Activated B cell treated with CpG ODN at 0.5 μM for 24 hours (primary cell): ENCODE results near the gene OCIAD2. TPM values are rescaled to one million over a fixed set of nuclear protein-coding genes. Genes with fewer than 3 reads are reported as not detected.

Source experiments
- ATAC-seq: fragments of 200-7000 bp; cut with Tn5 transposase; one replicate; pipeline ENCODE4 v1.10.0; 2021; ENCODE audit warnings: low read depth, mild to moderate bottlenecking, moderate library complexity
- CTCF ChIA-PET: fragments of 350-600 bp; sonication (Branson Sonifier 250); formaldehyde crosslinking; loops from one replicate; lab custom pipeline; 2021; ENCODE audit warnings: antibody characterized with exemption; lab: Charles Lee
- POLR2A ChIA-PET: fragments of 350-600 bp; sonication (Branson Sonifier 250); formaldehyde crosslinking; loops from one replicate; lab custom pipeline; 2021; ENCODE audit warnings: antibody characterized with exemption; lab: Charles Lee
- DNase-seq: peaks from one replicate; pipeline ENCODE4 v3.0.0; 2022
- H3K27ac Mint-ChIP-seq: one replicate; pipeline ENCODE4 v1.8.0; 2020; ENCODE audit warnings: mixed read lengths
- H3K27me3 Mint-ChIP-seq: one replicate; pipeline ENCODE4 v1.8.0; 2021; ENCODE audit warnings: mixed read lengths
- H3K36me3 Mint-ChIP-seq: one replicate; pipeline ENCODE4 v1.8.0; 2021; ENCODE audit warnings: low read depth, mixed read lengths
- H3K4me1 Mint-ChIP-seq: one replicate; pipeline ENCODE4 v1.8.0; 2021; ENCODE audit warnings: mixed read lengths
- H3K4me3 Mint-ChIP-seq: one replicate; pipeline ENCODE4 v1.8.0; 2020; ENCODE audit warnings: mild to moderate bottlenecking, mixed read lengths
- H3K9me3 Mint-ChIP-seq: one replicate; pipeline ENCODE4 v1.8.0; 2020; ENCODE audit warnings: mixed read lengths
- intact Hi-C: fragments of 100-400 bp; cut with micrococcal nuclease; formaldehyde crosslinking; loops from one replicate; pipeline ENCODE4 v1.15.1; 2024
- total RNA-seq: library from RNA; stranded (reverse); gene quantifications from 2 replicates; pipeline ENCODE4 v1.2.3, GENCODE V29; 2022
- TF ChIP-seq, protein P1 (sequence below): fragments of 200-600 bp; IDR thresholded peaks from one replicate; pipeline ENCODE4 v1.8.0; 2022; ENCODE audit warnings: antibody characterized with exemption, mild to moderate bottlenecking

OCIAD2 gene, protein sequence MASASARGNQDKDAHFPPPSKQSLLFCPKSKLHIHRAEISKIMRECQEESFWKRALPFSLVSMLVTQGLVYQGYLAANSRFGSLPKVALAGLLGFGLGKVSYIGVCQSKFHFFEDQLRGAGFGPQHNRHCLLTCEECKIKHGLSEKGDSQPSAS
- total RNA-seq, result 37.0 and 38.3 TPM in 2 replicates

DNA sequence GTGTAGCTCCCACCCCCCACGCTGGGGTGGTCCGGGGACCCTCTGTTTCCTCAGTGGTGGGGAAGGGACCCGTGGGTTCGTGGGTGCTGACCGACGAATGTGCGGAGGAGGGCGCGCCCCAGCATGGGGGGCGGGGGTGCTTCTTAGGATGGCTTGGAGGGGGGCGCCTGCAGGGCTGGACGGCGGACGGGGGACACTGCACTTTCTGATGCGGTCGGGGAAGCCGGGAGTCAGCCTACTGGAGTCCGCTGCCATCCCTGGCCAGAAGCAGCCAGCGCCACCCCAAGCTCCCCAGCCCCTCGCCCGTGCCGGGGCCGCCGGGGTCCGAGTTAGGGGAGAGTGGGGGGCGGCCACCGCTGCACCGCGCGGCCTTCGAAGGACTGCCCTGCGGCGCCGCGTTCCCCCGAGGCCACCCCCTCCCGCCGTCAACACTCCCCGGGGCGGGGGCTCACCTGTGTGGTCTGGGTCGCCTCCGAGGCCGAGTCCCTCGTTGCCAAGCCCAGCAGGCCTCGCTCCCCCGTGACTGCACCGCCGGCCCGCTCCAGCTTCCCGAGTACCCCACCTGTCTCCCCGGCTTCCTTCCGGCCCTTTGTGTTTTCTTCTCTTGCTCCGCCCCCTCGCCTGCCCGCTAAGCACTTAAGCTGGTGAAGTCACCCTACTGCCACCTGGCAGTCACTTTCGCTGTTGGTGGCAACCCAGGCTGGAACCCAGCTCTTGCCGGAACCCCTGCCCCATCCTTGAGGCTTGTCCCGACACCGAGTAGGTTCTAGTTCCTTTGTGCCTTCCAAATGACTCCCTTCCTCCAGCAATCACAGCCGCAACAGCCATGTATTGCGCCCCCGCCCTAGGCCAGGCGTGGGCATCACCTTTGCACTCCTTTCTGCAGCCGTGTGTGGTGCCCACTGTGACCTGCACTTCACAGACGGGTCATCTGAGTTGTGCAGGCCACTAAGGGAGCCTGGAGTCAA lies at the start of gene OCIAD2:
OCIAD2 (minus strand) TSS at position 569 of the 968 bp plus-strand sequence. CDS start 2,225 bp downstream, outside the sequence.
- peak within 1 kb of the TSS; percentile 86 for H3K27ac Mint-ChIP-seq
- no peaks in the 10 kb centered on the region for H3K9me3 Mint-ChIP-seq
- TF ChIP-seq, protein P1, sequence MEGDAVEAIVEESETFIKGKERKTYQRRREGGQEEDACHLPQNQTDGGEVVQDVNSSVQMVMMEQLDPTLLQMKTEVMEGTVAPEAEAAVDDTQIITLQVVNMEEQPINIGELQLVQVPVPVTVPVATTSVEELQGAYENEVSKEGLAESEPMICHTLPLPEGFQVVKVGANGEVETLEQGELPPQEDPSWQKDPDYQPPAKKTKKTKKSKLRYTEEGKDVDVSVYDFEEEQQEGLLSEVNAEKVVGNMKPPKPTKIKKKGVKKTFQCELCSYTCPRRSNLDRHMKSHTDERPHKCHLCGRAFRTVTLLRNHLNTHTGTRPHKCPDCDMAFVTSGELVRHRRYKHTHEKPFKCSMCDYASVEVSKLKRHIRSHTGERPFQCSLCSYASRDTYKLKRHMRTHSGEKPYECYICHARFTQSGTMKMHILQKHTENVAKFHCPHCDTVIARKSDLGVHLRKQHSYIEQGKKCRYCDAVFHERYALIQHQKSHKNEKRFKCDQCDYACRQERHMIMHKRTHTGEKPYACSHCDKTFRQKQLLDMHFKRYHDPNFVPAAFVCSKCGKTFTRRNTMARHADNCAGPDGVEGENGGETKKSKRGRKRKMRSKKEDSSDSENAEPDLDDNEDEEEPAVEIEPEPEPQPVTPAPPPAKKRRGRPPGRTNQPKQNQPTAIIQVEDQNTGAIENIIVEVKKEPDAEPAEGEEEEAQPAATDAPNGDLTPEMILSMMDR, result no peak
- ChIA-PET POLR2A (interaction anchor here (0.6 to 1.4 kb wide), 8 partner anchors 8 to 1443 kb away, joined by 3 to 17 read pairs (median 4); partner anchors contain the start of genes FRYL, OCIAD1 and SLAIN2), CTCF (interaction anchor here (1.0 to 2.4 kb wide), 2 partner anchors 126 to 328 kb away, joined by 7 to 25 read pairs; partner anchors contain the start of gene FRYL)
- peak within 1 kb of the TSS; percentile 97 for H3K4me3 Mint-ChIP-seq
- ATAC-seq (peak; percentile 97), DNase-seq (peak; percentile 65)
- no peaks in the 10 kb centered on the region for H3K27me3 Mint-ChIP-seq
- H3K36me3 Mint-ChIP-seq, result peaks cover 22% of the 10 kb centered on the region
- H3K4me1 Mint-ChIP-seq, result peaks cover 29% of the 10 kb centered on the region
- intact Hi-C loops, result loop anchor here (1.0 to 10.0 kb wide), 8 partner anchors 56 to 862 kb away; partner anchors contain the start of genes FRYL, OCIAD1, SLAIN2 and TEC

DNA sequence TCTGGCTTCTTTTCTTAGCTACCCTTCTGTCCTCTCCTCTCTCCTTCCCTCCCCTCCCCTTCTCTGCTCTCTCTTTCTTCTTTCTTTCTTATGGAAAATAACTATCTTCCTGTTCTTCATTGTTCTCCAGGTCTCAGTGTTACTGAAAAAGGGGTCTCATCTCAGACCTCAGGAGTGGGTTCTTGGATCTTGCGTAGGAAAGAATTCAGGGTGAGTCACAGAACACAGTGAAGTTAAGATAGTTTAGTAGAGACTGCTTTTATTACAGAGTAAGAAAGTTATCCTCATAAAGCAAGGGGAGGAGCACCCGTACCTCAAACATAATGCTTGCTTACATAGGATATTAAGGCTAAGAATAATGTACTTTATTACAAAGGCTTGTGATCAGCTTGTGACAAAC lies 47.7 kb upstream of the OCIAD2 start:
- peaks cover 18% of the 10 kb centered on the region for H3K27me3 Mint-ChIP-seq
- TF ChIP-seq, protein P1, result no peak
- no peak overlapping the region for H3K4me3 Mint-ChIP-seq
- intact Hi-C loops, result no loop called here
- H3K9me3 Mint-ChIP-seq, result peaks cover 2% of the 10 kb centered on the region
- no peak overlapping the region for H3K27ac Mint-ChIP-seq
- CTCF ChIA-PET, result no interaction called here
- ATAC-seq, result no peak
- POLR2A ChIA-PET, result no interaction called here
- H3K4me1 Mint-ChIP-seq, result no peaks in the 10 kb centered on the region
- no peak for DNase-seq
- H3K36me3 Mint-ChIP-seq, result no peaks in the 10 kb centered on the region

DNA sequence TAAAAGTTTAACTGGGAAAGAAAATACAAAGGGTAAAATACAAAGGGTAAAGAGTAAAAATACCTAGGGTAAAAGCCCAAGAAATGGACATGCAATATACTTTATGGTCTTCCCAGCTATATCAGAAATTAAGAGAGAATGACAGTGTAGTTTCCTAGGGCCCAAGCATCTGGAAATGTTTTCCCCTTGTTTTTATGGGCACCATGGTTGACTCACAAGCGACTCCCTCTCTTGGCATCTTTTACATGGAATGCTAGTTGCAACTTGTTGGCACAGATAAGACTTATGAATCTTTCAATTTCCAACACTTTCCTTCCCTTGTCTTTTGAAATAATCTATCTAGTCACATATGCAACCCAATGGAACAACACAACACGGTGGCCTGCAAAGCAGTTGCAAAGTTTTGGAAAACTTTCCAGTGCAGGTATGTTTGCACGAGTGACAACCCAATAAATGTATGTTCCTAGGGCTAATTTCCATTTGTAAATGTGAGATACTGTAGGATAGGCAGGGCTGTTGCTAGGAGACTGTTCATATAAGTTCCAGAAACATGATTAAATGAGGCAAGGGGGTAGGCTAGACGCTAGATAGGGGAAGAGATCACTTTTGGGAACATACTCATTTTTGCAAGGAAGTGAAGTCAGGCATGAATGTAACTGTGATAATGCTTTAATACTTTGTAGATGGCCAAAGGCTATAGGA lies 43.1 kb upstream of the OCIAD2 start:
- TF ChIP-seq, protein P1, result no peak
- POLR2A ChIA-PET, result no interaction called here
- no peak for DNase-seq
- CTCF ChIA-PET, result no interaction called here
- peaks cover 2% of the 10 kb centered on the region for H3K9me3 Mint-ChIP-seq
- H3K36me3 Mint-ChIP-seq, result no peaks in the 10 kb centered on the region
- intact Hi-C loops, result no loop called here
- no peaks in the 10 kb centered on the region for H3K4me1 Mint-ChIP-seq
- H3K4me3 Mint-ChIP-seq, result no peak overlapping the region
- H3K27ac Mint-ChIP-seq, result no peak overlapping the region
- peaks cover 9% of the 10 kb centered on the region for H3K27me3 Mint-ChIP-seq
- no peak for ATAC-seq

DNA sequence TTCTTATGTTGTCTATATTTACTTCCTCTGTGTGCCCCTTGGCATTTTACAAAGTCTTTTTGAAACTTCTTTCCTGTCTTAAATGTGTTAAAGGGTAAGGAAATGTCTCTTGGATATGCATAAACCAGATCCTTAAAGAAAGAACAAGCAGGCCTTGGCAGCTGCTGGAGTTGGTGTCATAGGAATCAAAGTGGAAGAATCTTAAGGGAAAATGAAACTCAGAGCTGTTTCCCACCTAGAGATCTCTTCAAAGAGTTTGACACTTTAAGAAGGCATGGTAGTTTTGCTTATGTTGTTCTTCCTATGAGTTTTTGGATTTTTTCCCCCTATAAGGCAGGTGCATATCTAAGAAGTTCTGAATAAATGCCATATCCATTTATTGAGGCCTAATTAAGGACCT lies 42.5 kb upstream of the OCIAD2 start:
- intact Hi-C loops, result no loop called here
- H3K36me3 Mint-ChIP-seq, result no peaks in the 10 kb centered on the region
- H3K4me3 Mint-ChIP-seq, result no peak overlapping the region
- peaks cover 2% of the 10 kb centered on the region for H3K9me3 Mint-ChIP-seq
- POLR2A ChIA-PET, result no interaction called here
- peaks cover 12% of the 10 kb centered on the region for H3K27me3 Mint-ChIP-seq
- TF ChIP-seq, protein P1, result no peak
- H3K27ac Mint-ChIP-seq, result no peak overlapping the region
- H3K4me1 Mint-ChIP-seq, result no peaks in the 10 kb centered on the region
- DNase-seq (no peak), ATAC-seq (no peak)
- CTCF ChIA-PET, result no interaction called here
